ENCODE data around the gene S100B. TPM values are rescaled to one million over a fixed set of nuclear protein-coding genes. Genes with fewer than 3 reads are reported as not detected.

Gene S100B
- total and polyA plus RNA-seq, 2 of the 13 experiments (the other 11 are each of a cell fraction or from before 2014, with no cell fraction given): not detected

DNA sequence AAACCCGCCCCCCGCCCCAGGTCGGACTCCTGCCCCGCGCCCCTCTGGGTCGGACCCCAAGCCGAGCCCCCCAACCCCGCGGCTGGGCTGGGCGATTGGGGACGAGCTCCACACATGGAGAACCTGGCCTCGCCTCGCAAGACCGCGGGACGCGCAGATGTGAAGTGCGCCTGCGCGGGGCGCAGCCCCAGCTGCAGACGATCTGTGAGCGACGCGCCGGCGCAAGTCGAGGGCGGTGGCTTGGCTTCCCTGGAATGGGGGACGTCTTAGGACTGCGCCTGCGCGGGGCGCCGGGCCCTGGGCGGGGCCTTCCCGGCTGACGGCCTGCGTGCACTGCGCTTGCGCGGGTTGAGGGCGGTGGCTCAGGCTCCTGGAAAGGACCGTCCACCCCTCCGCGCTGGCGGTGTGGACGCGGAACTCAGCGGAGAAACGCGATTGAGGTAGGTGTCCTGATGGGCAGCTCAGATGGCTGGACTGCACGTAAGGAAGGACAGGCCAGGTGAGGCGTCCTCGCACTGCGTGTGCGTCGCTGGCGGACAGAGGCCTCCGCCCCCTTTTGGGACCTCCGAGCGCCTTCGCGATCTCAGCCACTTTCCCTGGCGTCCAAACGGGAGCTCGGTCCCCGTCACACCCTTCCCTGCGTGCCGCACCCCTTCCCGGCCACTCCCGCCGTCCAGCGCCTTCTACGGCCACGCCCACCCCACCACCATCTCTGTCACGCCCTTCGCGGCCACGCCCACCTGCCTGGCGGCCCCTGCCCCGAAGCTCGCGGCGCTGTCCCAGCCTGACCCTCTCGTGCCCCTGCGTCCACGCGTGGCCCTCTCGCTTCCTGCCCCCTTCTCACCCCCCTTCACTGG, 30.7 kb upstream of the S100B start, which contains the start of gene PRMT2 (continued):
- TF ChIP-seq ZNF230 (CRISPR knock-in tag; IDR thresholded peaks at IDR 0.05) (peak; percentile 88; the same call in 1 of the 2 replicates), ADNP (CRISPR knock-in tag; IDR thresholded peaks at IDR 0.05) (no peak), HDAC2 (CRISPR knock-in tag; IDR thresholded peaks at IDR 0.05) (0 out of 2 replicates have a peak, but pooled peaks have one; percentile 35), ZNF724P (CRISPR knock-in tag; IDR thresholded peaks at IDR 0.05; ENCODE audit: borderline replicate concordance) (no peak), ZNF550 (CRISPR knock-in tag; IDR thresholded peaks at IDR 0.05; ENCODE audit: borderline replicate concordance) (no peak), ARNTL (CRISPR knock-in tag; IDR thresholded peaks at IDR 0.05) (peak; percentile 67; the same call in 1 of the 2 replicates), ESRRA (CRISPR knock-in tag; IDR thresholded peaks at IDR 0.05; ENCODE audit: low read depth) (peak; percentile 83), HDAC6 (IDR thresholded peaks at IDR 0.05; ENCODE audit: low read depth, low read length) (no peak), ONECUT2 (CRISPR knock-in tag; IDR thresholded peaks at IDR 0.05) (no peak), RFX5 (IDR thresholded peaks at IDR 0.05; ENCODE audit: low read depth, low read length) (no peak), HMG20B (CRISPR knock-in tag; conservative IDR thresholded peaks at IDR 0.05) (no peak), HNF4A (CRISPR knock-in tag; IDR thresholded peaks at IDR 0.05) (no peak), TBX2 (CRISPR knock-in tag; IDR thresholded peaks at IDR 0.05; ENCODE audit: borderline replicate concordance) (peak; percentile 83), ZNF510 (CRISPR knock-in tag; IDR thresholded peaks at IDR 0.05; ENCODE audit: low read depth) (peak; percentile 35; the same call in 1 of the 2 replicates), TEAD2 (CRISPR knock-in tag; IDR thresholded peaks at IDR 0.05) (no peak), SP5 (CRISPR knock-in tag; IDR thresholded peaks at IDR 0.05; ENCODE audit: borderline replicate concordance, low read depth) (peak; percentile 72; the same call in 1 of the 2 replicates), HOXA9 (CRISPR knock-in tag; IDR thresholded peaks at IDR 0.05; ENCODE audit: borderline replicate concordance) (no peak; the same call in 1 of the 2 replicates), ZNF496 (CRISPR knock-in tag; IDR thresholded peaks at IDR 0.05; ENCODE audit: insufficient replicate concordance) (no peak), KDM6A (CRISPR knock-in tag; IDR thresholded peaks at IDR 0.05; ENCODE audit: low read depth) (0 out of 2 replicates have a peak, but pooled peaks have one; percentile 8), RELA (CRISPR knock-in tag; IDR thresholded peaks at IDR 0.05) (no peak), ZNF234 (CRISPR knock-in tag; conservative IDR thresholded peaks at IDR 0.05) (0 out of 2 replicates have a peak, but pooled peaks have one; percentile 39), NCOA1 (CRISPR knock-in tag; IDR thresholded peaks at IDR 0.05) (0 out of 2 replicates have a peak, but pooled peaks have one; percentile 85)
- TF ChIP-seq, protein P1, sequence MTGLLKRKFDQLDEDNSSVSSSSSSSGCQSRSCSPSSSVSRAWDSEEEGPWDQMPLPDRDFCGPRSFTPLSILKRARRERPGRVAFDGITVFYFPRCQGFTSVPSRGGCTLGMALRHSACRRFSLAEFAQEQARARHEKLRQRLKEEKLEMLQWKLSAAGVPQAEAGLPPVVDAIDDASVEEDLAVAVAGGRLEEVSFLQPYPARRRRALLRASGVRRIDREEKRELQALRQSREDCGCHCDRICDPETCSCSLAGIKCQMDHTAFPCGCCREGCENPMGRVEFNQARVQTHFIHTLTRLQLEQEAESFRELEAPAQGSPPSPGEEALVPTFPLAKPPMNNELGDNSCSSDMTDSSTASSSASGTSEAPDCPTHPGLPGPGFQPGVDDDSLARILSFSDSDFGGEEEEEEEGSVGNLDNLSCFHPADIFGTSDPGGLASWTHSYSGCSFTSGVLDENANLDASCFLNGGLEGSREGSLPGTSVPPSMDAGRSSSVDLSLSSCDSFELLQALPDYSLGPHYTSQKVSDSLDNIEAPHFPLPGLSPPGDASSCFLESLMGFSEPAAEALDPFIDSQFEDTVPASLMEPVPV (CRISPR knock-in tag; IDR thresholded peaks at IDR 0.05): peak; percentile 93; the same call in 1 of the 2 replicates
- TF ChIP-seq, protein P2, sequence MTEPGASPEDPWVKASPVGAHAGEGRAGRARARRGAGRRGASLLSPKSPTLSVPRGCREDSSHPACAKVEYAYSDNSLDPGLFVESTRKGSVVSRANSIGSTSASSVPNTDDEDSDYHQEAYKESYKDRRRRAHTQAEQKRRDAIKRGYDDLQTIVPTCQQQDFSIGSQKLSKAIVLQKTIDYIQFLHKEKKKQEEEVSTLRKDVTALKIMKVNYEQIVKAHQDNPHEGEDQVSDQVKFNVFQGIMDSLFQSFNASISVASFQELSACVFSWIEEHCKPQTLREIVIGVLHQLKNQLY (CRISPR knock-in tag; IDR thresholded peaks at IDR 0.05): no peak
- TF ChIP-seq, protein P3, sequence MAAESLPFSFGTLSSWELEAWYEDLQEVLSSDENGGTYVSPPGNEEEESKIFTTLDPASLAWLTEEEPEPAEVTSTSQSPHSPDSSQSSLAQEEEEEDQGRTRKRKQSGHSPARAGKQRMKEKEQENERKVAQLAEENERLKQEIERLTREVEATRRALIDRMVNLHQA (CRISPR knock-in tag; IDR thresholded peaks at IDR 0.05): no peak
- TF ChIP-seq, protein P4, sequence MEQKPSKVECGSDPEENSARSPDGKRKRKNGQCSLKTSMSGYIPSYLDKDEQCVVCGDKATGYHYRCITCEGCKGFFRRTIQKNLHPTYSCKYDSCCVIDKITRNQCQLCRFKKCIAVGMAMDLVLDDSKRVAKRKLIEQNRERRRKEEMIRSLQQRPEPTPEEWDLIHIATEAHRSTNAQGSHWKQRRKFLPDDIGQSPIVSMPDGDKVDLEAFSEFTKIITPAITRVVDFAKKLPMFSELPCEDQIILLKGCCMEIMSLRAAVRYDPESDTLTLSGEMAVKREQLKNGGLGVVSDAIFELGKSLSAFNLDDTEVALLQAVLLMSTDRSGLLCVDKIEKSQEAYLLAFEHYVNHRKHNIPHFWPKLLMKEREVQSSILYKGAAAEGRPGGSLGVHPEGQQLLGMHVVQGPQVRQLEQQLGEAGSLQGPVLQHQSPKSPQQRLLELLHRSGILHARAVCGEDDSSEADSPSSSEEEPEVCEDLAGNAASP (CRISPR knock-in tag; IDR thresholded peaks at IDR 0.05; ENCODE audit: borderline replicate concordance): peak; percentile 69; the same call in 1 of the 2 replicates

Measured in HepG2 (cell line).